Measurements from ENCODE around the gene DNAJA2.
"Not testable (repeated sequence)": the region's sequence is repeated elsewhere in the genome, so short reads cannot be mapped to it uniquely, and the experiment has no call there.

Gene DNAJA2

GRCh38 chr16:46975908-46976470, 2.5 kb upstream of the DNAJA2 start:
- in situ Hi-C loops (cut with MboI; ENCODE audit: low sequenced_read_pairs), result no loop called here

- in situ Hi-C loops (cut with MboI; ENCODE audit: low sequenced_read_pairs), result no loop called here
These were observed 1.7 kb upstream of the DNAJA2 start for GRCh38 chr16:46975165-46975564.

- in situ Hi-C loops (cut with MboI; ENCODE audit: low sequenced_read_pairs), result no loop called here
These were observed 878 bp upstream of the DNAJA2 start for GRCh38 chr16:46974352-46974751.

GRCh38 chr16:46973996-46974324, 486 bp upstream of the DNAJA2 start:
- in situ Hi-C loops (cut with MboI; ENCODE audit: low sequenced_read_pairs), result no loop called here

GRCh38 chr16:46972429-46973206, 856 bp downstream of the DNAJA2 start:
- in situ Hi-C loops (cut with MboI; ENCODE audit: low sequenced_read_pairs), result no loop called here

- in situ Hi-C loops (cut with MboI; ENCODE audit: low sequenced_read_pairs), result no loop called here
These were observed 2.2 kb downstream of the DNAJA2 start for GRCh38 chr16:46971271-46971670.

GRCh38 chr16:46970089-46970488, 3.4 kb downstream of the DNAJA2 start:
- in situ Hi-C loops (cut with MboI; ENCODE audit: low sequenced_read_pairs), result no loop called here

- in situ Hi-C loops (cut with MboI; ENCODE audit: low sequenced_read_pairs), result no loop called here
These were observed 5.4 kb downstream of the DNAJA2 start for GRCh38 chr16:46968063-46968435.

GRCh38 chr16:46962629-46963028, 10.8 kb downstream of the DNAJA2 start:
- in situ Hi-C loops (cut with MboI; ENCODE audit: low sequenced_read_pairs), result no loop called here

- in situ Hi-C loops (cut with MboI; ENCODE audit: low sequenced_read_pairs), result no loop called here
These were observed 11.8 kb downstream of the DNAJA2 start for GRCh38 chr16:46961373-46962353.

GRCh38 chr16:46954562-46954961, 18.9 kb downstream of the DNAJA2 start:
- in situ Hi-C loops (cut with MboI; ENCODE audit: low sequenced_read_pairs), result loop anchor here (10.0 kb wide), 1 partner anchor 1210 kb away; no protein-coding TSS in a partner anchor

- in situ Hi-C loops (cut with MboI; ENCODE audit: low sequenced_read_pairs), result loop anchor here (10.0 kb wide), 1 partner anchor 1215 kb away; no protein-coding TSS in a partner anchor
These were observed 23.5 kb downstream of the DNAJA2 start for GRCh38 chr16:46950009-46950408.

- in situ Hi-C loops (cut with MboI; ENCODE audit: low sequenced_read_pairs), result no loop called here
These were observed 24.1 kb downstream of the DNAJA2 start for GRCh38 chr16:46949241-46949892.

- in situ Hi-C loops (cut with MboI; ENCODE audit: low sequenced_read_pairs), result no loop called here
These were observed 24.8 kb downstream of the DNAJA2 start for GRCh38 chr16:46948548-46949166.

- in situ Hi-C loops (cut with MboI; ENCODE audit: low sequenced_read_pairs), result no loop called here
These were observed 25.4 kb downstream of the DNAJA2 start for GRCh38 chr16:46947900-46948547.

GRCh38 chr16:46944713-46945112, 28.8 kb downstream of the DNAJA2 start:
- in situ Hi-C loops (cut with MboI; ENCODE audit: low sequenced_read_pairs), result not testable (repeated sequence)

GRCh38 chr16:46937536-46937935, 35.9 kb downstream of the DNAJA2 start:
- in situ Hi-C loops (cut with MboI; ENCODE audit: low sequenced_read_pairs), result no loop called here

- in situ Hi-C loops (cut with MboI; ENCODE audit: low sequenced_read_pairs), result no loop called here
These were observed 40.7 kb downstream of the DNAJA2 start for GRCh38 chr16:46932802-46933201.

GRCh38 chr16:46930861-46931260, 42.6 kb downstream of the DNAJA2 start:
- in situ Hi-C loops (cut with MboI; ENCODE audit: low sequenced_read_pairs), result no loop called here
